ENCODE results near the gene GAN.
A peak's percentile ranks its signal among the peaks of the same experiment; 100 is the strongest.
"Not testable (repeated sequence)": the region's sequence is repeated elsewhere in the genome, so short reads cannot be mapped to it uniquely, and the experiment has no call there.

Gene GAN

GRCh38 chr16:81399909-81400308, 85.1 kb downstream of the GAN start:
- no peak for TF ChIP-seq CTCF (IDR thresholded peaks at IDR 0.05; ENCODE audit: control insufficient read depth, insufficient read depth, low read depth, low read length, missing control alignments)
- no peak for DNase-seq (ENCODE audit: low read depth)
- H3K4me3 ChIP-seq (ENCODE audit: control insufficient read depth, low read depth, low read length), result no peak overlapping the region

- TF ChIP-seq CTCF (IDR thresholded peaks at IDR 0.05; ENCODE audit: control insufficient read depth, insufficient read depth, low read depth, low read length, missing control alignments), result no peak
- peak; percentile 34 for DNase-seq (ENCODE audit: low read depth)
- H3K4me3 ChIP-seq (ENCODE audit: control insufficient read depth, low read depth, low read length), result peak overlapping the region; percentile 9
These were observed 86.5 kb downstream of the GAN start for GRCh38 chr16:81401035-81401950.

GRCh38 chr16:81403208-81403600, 88.4 kb downstream of the GAN start:
- no peak for DNase-seq (ENCODE audit: low read depth)
- TF ChIP-seq CTCF (IDR thresholded peaks at IDR 0.05; ENCODE audit: control insufficient read depth, insufficient read depth, low read depth, low read length, missing control alignments), result no peak
- H3K4me3 ChIP-seq (ENCODE audit: control insufficient read depth, low read depth, low read length), result no peak overlapping the region

GRCh38 chr16:81403601-81404391, 89.0 kb downstream of the GAN start:
- no peak for DNase-seq (ENCODE audit: low read depth)
- TF ChIP-seq CTCF (IDR thresholded peaks at IDR 0.05; ENCODE audit: control insufficient read depth, insufficient read depth, low read depth, low read length, missing control alignments), result peak; percentile 96
- peak overlapping the region; percentile 26 for H3K4me3 ChIP-seq (ENCODE audit: control insufficient read depth, low read depth, low read length)

GRCh38 chr16:81405002-81405401, 90.2 kb downstream of the GAN start:
- H3K4me3 ChIP-seq (ENCODE audit: control insufficient read depth, low read depth, low read length); DNase-seq (ENCODE audit: low read depth): not testable (repeated sequence)

- no peak overlapping the region for H3K4me3 ChIP-seq (ENCODE audit: control insufficient read depth, low read depth, low read length)
- peak; percentile 52 for DNase-seq (ENCODE audit: low read depth)
- TF ChIP-seq CTCF (IDR thresholded peaks at IDR 0.05; ENCODE audit: control insufficient read depth, insufficient read depth, low read depth, low read length, missing control alignments), result peak; percentile 8
These were observed 90.9 kb downstream of the GAN start for GRCh38 chr16:81405702-81406113.

Measured in AG09309 (cell line).